ENCODE measurements around the gene TICAM1. TPM values are rescaled to one million over a fixed set of nuclear protein-coding genes. Genes with fewer than 3 reads are reported as not detected.
A peak's percentile ranks its signal among the peaks of the same experiment; 100 is the strongest.
"Not testable (repeated sequence)": the region's sequence is repeated elsewhere in the genome, so short reads cannot be mapped to it uniquely, and the experiment has no call there.

Gene TICAM1
- total RNA-seq, 1 donor from 2014 or later = 6.3 TPM

- intact Hi-C loops (cut with DNase I) = loop anchor here (5.0 kb wide), 2 partner anchors 52 to 97 kb away; partner anchors contain the start of gene PLIN3
- no peak for DNase-seq (ENCODE audit: low spot score)
These were observed 16.7 kb downstream of the TICAM1 start for GRCh38 chr19:4814625-4815425.

GRCh38 chr19:4811328-4812131 is 20.0 kb downstream of the TICAM1 start:
- peak; percentile 86 for DNase-seq (ENCODE audit: low spot score)
- intact Hi-C loops (cut with DNase I) = loop anchor here (2.0 to 5.0 kb wide), 3 partner anchors 56 to 219 kb away; partner anchors contain the start of gene PLIN3

GRCh38 chr19:4807188-4807587 is 24.3 kb downstream of the TICAM1 start:
- no peak for DNase-seq (ENCODE audit: low spot score)
- intact Hi-C loops (cut with DNase I) = no loop called here

GRCh38 chr19:4806384-4806783 is 25.1 kb downstream of the TICAM1 start:
- DNase-seq (ENCODE audit: low spot score) = no peak
- intact Hi-C loops (cut with DNase I) = no loop called here

- DNase-seq (ENCODE audit: low spot score); intact Hi-C loops (cut with DNase I): not testable (repeated sequence)
These were observed 26.4 kb downstream of the TICAM1 start for GRCh38 chr19:4805140-4805539.

GRCh38 chr19:4803736-4804695 is 27.5 kb downstream of the TICAM1 start:
- intact Hi-C loops (cut with DNase I) = loop anchor here (1.0 kb wide), 1 partner anchor 71 kb away; no protein-coding TSS in a partner anchor
- no peak for DNase-seq (ENCODE audit: low spot score)

- intact Hi-C loops (cut with DNase I) = no loop called here
These were observed 28.8 kb downstream of the TICAM1 start for GRCh38 chr19:4802711-4803110.

GRCh38 chr19:4801085-4801619 is 30.4 kb downstream of the TICAM1 start:
- DNase-seq (ENCODE audit: low spot score) = no peak
- intact Hi-C loops (cut with DNase I) = no loop called here

More at GRCh38 chr19:4802711-4803110, 28.8 kb downstream of the TICAM1 start:
- peak; percentile 83 for DNase-seq (ENCODE audit: low spot score)

GRCh38 chr19:4800591-4801081 is 30.9 kb downstream of the TICAM1 start:
- intact Hi-C loops (cut with DNase I) = no loop called here
- DNase-seq (ENCODE audit: low spot score) = no peak

GRCh38 chr19:4795400-4795799 is 36.1 kb downstream of the TICAM1 start:
- intact Hi-C loops (cut with DNase I) = no loop called here
- DNase-seq (ENCODE audit: low spot score) = no peak

- DNase-seq (ENCODE audit: low spot score) = no peak
- intact Hi-C loops (cut with DNase I) = no loop called here
These were observed 36.5 kb downstream of the TICAM1 start for GRCh38 chr19:4794971-4795370.

GRCh38 chr19:4793278-4793677 is 38.2 kb downstream of the TICAM1 start:
- intact Hi-C loops (cut with DNase I); DNase-seq (ENCODE audit: low spot score): not testable (repeated sequence)

GRCh38 chr19:4792866-4793195 is 38.7 kb downstream of the TICAM1 start:
- intact Hi-C loops (cut with DNase I); DNase-seq (ENCODE audit: low spot score): not testable (repeated sequence)

GRCh38 chr19:4792019-4792865 is 39.3 kb downstream of the TICAM1 start:
- DNase-seq (ENCODE audit: low spot score); intact Hi-C loops (cut with DNase I): not testable (repeated sequence)

GRCh38 chr19:4791183-4792018 is 40.1 kb downstream of the TICAM1 start, which contains the start of gene FEM1A:
TSS of gene FEM1A (plus strand) at chr19:4791734. CDS start at chr19:4791855, 121 bp downstream.
- intact Hi-C loops (cut with DNase I) = no loop called here
- DNase-seq (ENCODE audit: low spot score) = peak; percentile 100

GRCh38 chr19:4786412-4787016 is 45.0 kb downstream of the TICAM1 start:
- DNase-seq (ENCODE audit: low spot score); intact Hi-C loops (cut with DNase I): not testable (repeated sequence)

GRCh38 chr19:4781801-4782200 is 49.7 kb downstream of the TICAM1 start:
- DNase-seq (ENCODE audit: low spot score) = no peak
- intact Hi-C loops (cut with DNase I) = no loop called here

All from cardiac septum (tissue), 1 donor.